PC-9 (cell line): ENCODE data around the gene FARS2. TPM values are rescaled to one million over a fixed set of nuclear protein-coding genes. Genes with fewer than 3 reads are reported as not detected.

Source experiments
- BruUV-seq: library from RNA; stranded (reverse); fragments of 400-500 nt; replicated peaks from 2 replicates; lab custom pipeline; 2021; lab: Mats Ljungman, UMichigan
- CTCF ChIA-PET: fragments of 300-600 bp; sonication (Branson Sonifier 250); formaldehyde crosslinking; loops from one replicate; lab custom pipeline; 2022; ENCODE audit warnings: antibody characterized with exemption; lab: Charles Lee
- POLR2A ChIA-PET: fragments of 300-600 bp; sonication (Branson Sonifier 250); formaldehyde crosslinking; loops from one replicate; lab custom pipeline; 2022; ENCODE audit warnings: antibody characterized with exemption; ENCODE audit not compliant: unreplicated experiment; lab: Charles Lee
- DNase-seq, 2 experiments: peaks; one replicate each; pipeline versions ENCODE4 v3.0.0 to v3.0.0-alpha.2; 2015 to 2022; ENCODE audit warnings: mixed read lengths in 1 of 2
- H2AFZ ChIP-seq: fragments of 200-600 bp; sonication (generic); 2 replicates; pipeline ENCODE4 v1.8.1; 2017; ENCODE audit warnings: antibody characterized with exemption
- H3F3A ChIP-seq: fragments of 200-600 bp; sonication (generic); 2 replicates; pipeline ENCODE4 v1.8.1; 2017; ENCODE audit warnings: antibody characterized with exemption, mild to moderate bottlenecking, low read depth; ENCODE audit not compliant: insufficient read depth
- H3K27ac ChIP-seq: fragments of 200-600 bp; sonication (generic); 2 replicates; pipeline ENCODE4 v1.6.1; 2016; ENCODE audit warnings: mixed run types
- H3K27me3 ChIP-seq: fragments of 200-600 bp; sonication (generic); 2 replicates; pipeline ENCODE4 v1.6.1; 2016; ENCODE audit warnings: low read depth, mixed run types; ENCODE audit not compliant: insufficient read depth
- H3K36me3 ChIP-seq: fragments of 200-600 bp; sonication (generic); 2 replicates; pipeline ENCODE4 v1.6.1; 2016; ENCODE audit warnings: low read depth, mixed run types
- H3K4me1 ChIP-seq: fragments of 200-600 bp; sonication (generic); replicated peaks from 2 replicates; pipeline ENCODE4 v1.6.1; 2016; ENCODE audit warnings: mixed run types; ENCODE audit not compliant: insufficient read depth
- H3K4me2 ChIP-seq: fragments of 200-600 bp; sonication (generic); 2 replicates; pipeline ENCODE4 v1.6.1; 2017; ENCODE audit warnings: mixed run types
- H3K4me3 ChIP-seq: fragments of 200-600 bp; sonication (generic); 2 replicates; pipeline ENCODE4 v1.6.1; 2016; ENCODE audit warnings: mixed run types
- H3K79me2 ChIP-seq: fragments of 200-600 bp; sonication (generic); 2 replicates; pipeline ENCODE4 v1.6.1; 2017; ENCODE audit warnings: low read depth, mixed run types
- H3K9me2 ChIP-seq: fragments of 200-600 bp; sonication (generic); 2 replicates; pipeline ENCODE4 v1.8.1; 2017; ENCODE audit warnings: mild to moderate bottlenecking; ENCODE audit not compliant: insufficient read depth
- H3K9me3 ChIP-seq: fragments of 200-600 bp; sonication (generic); 2 replicates; pipeline ENCODE4 v1.8.1; 2016; ENCODE audit warnings: low read depth; ENCODE audit not compliant: insufficient read depth
- H4K20me1 ChIP-seq: fragments of 200-600 bp; sonication (generic); 2 replicates; pipeline ENCODE4 v1.8.1; 2017; ENCODE audit not compliant: insufficient read depth
- CTCF ChIP-seq: fragments of 200-600 bp; sonication (generic); conservative IDR thresholded peaks from 2 replicates; pipeline ENCODE4 v1.6.1; 2017; ENCODE audit warnings: mixed run types, antibody characterized with exemption, mild to moderate bottlenecking, moderate library complexity
- EZH2 ChIP-seq: fragments of 200-600 bp; sonication (generic); IDR thresholded peaks from 2 replicates; pipeline ENCODE4 v1.8.0; 2017; ENCODE audit warnings: antibody characterized with exemption, low read depth
- intact Hi-C: fragments of 100-400 bp; cut with micrococcal nuclease; formaldehyde crosslinking; loops from one replicate; pipeline ENCODE4 v1.10.0; 2022; ENCODE audit not compliant: unreplicated experiment
- total RNA-seq: library from RNA; stranded (reverse); gene quantifications from 2 replicates; pipeline ENCODE4 v1.2.3, GENCODE V29; 2021

The FARS2 gene
- total RNA-seq, 1 experiment from 2014 or later: 26.7 TPM

GRCh38 chr6:5667737-5668136, 406.4 kb downstream of the FARS2 start:
- no peaks in the 10 kb centered on the region for H3K9me3 ChIP-seq
- intact Hi-C loops: no loop called here
- no TSS peak for BruUV-seq
- no peak for TF ChIP-seq CTCF
- TF ChIP-seq EZH2: no peak
- H3K4me2 ChIP-seq: no peak overlapping the region
- H3K27ac ChIP-seq: no peak overlapping the region
- H3F3A ChIP-seq: no peaks in the 10 kb centered on the region
- no peaks in the 10 kb centered on the region for H3K9me2 ChIP-seq
- no peaks in the 10 kb centered on the region for H3K79me2 ChIP-seq
- DNase-seq: no peak
- ChIA-PET POLR2A (no interaction called here), CTCF (no interaction called here)
- H3K4me1 ChIP-seq: no peaks in the 10 kb centered on the region
- no peak overlapping the region for H2AFZ ChIP-seq
- H3K4me3 ChIP-seq: no peak overlapping the region
- no peaks in the 10 kb centered on the region for H3K27me3 ChIP-seq
- H3K36me3 ChIP-seq: no peaks in the 10 kb centered on the region
- H4K20me1 ChIP-seq: no peaks in the 10 kb centered on the region

GRCh38 chr6:5670381-5670780, 409.1 kb downstream of the FARS2 start:
- TF ChIP-seq CTCF: no peak
- no peak for TF ChIP-seq EZH2
- no peaks in the 10 kb centered on the region for H3F3A ChIP-seq
- no peaks in the 10 kb centered on the region for H3K4me1 ChIP-seq
- no peak overlapping the region for H3K4me2 ChIP-seq
- no peaks in the 10 kb centered on the region for H3K27me3 ChIP-seq
- CTCF ChIA-PET: no interaction called here
- H2AFZ ChIP-seq: no peak overlapping the region
- no peaks in the 10 kb centered on the region for H3K9me3 ChIP-seq
- no peaks in the 10 kb centered on the region for H3K9me2 ChIP-seq
- BruUV-seq: no TSS peak
- no peaks in the 10 kb centered on the region for H4K20me1 ChIP-seq
- intact Hi-C loops: no loop called here
- H3K4me3 ChIP-seq: no peak overlapping the region
- DNase-seq: no peak
- H3K79me2 ChIP-seq: no peaks in the 10 kb centered on the region
- H3K36me3 ChIP-seq: no peaks in the 10 kb centered on the region
- H3K27ac ChIP-seq: no peak overlapping the region
- POLR2A ChIA-PET: interaction anchor here (0.6 kb wide), 1 partner anchor 31 kb away, joined by 3 read pairs; no protein-coding TSS in a partner anchor

- intact Hi-C loops: no loop called here
- H4K20me1 ChIP-seq: no peaks in the 10 kb centered on the region
- POLR2A ChIA-PET: interaction anchor here (0.6 kb wide), 1 partner anchor 31 kb away, joined by 3 read pairs; no protein-coding TSS in a partner anchor
- BruUV-seq: no TSS peak
- H3K4me3 ChIP-seq: no peak overlapping the region
- no peak overlapping the region for H2AFZ ChIP-seq
- H3F3A ChIP-seq: no peaks in the 10 kb centered on the region
- no peak for TF ChIP-seq EZH2
- TF ChIP-seq CTCF: no peak
- H3K4me2 ChIP-seq: no peak overlapping the region
- H3K27ac ChIP-seq: no peak overlapping the region
- no peaks in the 10 kb centered on the region for H3K27me3 ChIP-seq
- no peaks in the 10 kb centered on the region for H3K9me2 ChIP-seq
- H3K4me1 ChIP-seq: no peaks in the 10 kb centered on the region
- CTCF ChIA-PET: no interaction called here
- H3K9me3 ChIP-seq: no peaks in the 10 kb centered on the region
- H3K79me2 ChIP-seq: no peaks in the 10 kb centered on the region
- H3K36me3 ChIP-seq: no peaks in the 10 kb centered on the region
- no peak for DNase-seq
These were observed 409.7 kb downstream of the FARS2 start for GRCh38 chr6:5670811-5671561.
